Islet of Langerhans (tissue), 1 donor: ENCODE measurements around the gene ATXN7L1.
"Not testable (repeated sequence)": the region's sequence is repeated elsewhere in the genome, so short reads cannot be mapped to it uniquely, and the experiment has no call there.

Experiments
- FAIRE-seq: peaks from one replicate; lab custom pipeline; 2011; peaks lifted over from hg19 to GRCh38; lab: Jason Lieb, UNC

The ATXN7L1 gene

DNA sequence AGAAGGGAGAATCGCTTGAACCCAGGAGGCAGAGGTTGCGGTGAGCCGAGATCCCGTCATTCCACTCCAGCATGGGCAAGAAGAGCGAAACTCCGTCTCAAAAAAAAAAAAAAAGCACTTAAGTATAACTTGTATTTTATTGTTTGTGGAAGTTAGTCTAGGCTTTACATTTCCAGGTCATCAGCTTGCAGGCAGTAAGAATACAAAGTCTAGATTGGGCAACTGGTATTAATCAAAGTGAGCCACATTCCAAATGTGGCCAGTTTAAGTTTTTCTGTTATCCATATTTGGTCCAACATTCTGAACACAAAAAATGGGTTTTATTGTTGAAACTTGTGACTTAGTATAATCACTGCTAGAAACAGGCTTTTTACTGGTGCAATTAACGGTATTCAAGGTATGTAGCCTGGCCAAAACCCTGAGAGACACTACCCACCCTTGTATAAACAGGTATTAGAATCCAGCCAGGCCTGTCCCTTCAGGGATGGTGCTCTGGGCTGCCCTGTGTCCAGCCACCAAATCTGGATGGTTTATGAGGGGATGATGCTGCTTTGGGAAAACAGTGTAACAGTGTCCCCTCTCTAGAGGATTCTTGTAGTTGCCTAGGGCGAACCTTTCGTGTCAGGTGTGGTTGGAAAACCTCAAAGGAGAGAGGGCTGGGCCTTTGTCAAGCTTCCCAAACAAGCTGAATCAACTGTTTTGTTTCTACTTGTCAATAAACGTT, 173.0 kb downstream of the ATXN7L1 start:
- FAIRE-seq: no peak

GRCh38 chr7:105699568-105700236, 176.7 kb downstream of the ATXN7L1 start:
- FAIRE-seq: no peak

GRCh38 chr7:105698531-105698930, 177.9 kb downstream of the ATXN7L1 start:
- FAIRE-seq: no peak

DNA sequence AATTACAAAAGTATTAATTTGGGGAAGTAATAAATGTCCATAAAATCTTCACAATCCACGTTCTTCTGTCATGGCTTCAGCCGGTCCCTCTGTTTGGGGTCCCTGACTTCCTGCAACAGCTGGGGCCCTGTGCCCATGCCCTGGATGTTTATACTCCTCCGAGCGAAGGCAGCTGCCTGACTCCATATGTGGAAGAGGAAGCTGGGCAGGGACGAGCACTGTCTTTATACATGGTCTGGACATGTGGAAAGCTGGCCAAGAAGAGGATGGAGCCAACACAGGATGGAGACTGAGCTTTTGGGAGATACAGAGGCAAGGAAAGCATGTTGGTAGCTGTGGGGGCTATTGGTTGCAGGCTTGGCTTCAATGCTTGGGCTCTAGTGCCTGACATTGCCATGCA, 178.6 kb downstream of the ATXN7L1 start:
- FAIRE-seq: no peak

GRCh38 chr7:105697169-105697568, 179.2 kb downstream of the ATXN7L1 start:
- not testable (repeated sequence) for FAIRE-seq

DNA sequence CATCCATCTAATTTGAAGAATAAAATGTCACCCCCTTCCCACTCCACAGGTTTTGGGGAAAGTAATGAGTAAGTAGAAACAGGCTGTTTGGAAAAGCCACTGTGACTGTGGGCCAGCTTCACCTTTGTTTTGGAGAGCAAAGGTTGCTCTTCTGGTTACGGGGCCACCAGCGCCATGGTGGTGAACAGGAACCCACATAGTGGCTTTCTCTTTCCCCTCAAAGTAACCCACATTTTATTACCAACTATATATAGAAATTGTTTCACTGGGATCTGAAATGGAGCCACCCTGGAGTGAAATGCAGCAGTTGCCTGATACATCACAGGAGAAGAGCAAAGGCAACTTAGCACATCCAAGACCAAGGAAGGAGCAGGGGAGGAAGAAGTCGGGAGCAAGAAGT, 182.8 kb downstream of the ATXN7L1 start:
- no peak for FAIRE-seq

DNA sequence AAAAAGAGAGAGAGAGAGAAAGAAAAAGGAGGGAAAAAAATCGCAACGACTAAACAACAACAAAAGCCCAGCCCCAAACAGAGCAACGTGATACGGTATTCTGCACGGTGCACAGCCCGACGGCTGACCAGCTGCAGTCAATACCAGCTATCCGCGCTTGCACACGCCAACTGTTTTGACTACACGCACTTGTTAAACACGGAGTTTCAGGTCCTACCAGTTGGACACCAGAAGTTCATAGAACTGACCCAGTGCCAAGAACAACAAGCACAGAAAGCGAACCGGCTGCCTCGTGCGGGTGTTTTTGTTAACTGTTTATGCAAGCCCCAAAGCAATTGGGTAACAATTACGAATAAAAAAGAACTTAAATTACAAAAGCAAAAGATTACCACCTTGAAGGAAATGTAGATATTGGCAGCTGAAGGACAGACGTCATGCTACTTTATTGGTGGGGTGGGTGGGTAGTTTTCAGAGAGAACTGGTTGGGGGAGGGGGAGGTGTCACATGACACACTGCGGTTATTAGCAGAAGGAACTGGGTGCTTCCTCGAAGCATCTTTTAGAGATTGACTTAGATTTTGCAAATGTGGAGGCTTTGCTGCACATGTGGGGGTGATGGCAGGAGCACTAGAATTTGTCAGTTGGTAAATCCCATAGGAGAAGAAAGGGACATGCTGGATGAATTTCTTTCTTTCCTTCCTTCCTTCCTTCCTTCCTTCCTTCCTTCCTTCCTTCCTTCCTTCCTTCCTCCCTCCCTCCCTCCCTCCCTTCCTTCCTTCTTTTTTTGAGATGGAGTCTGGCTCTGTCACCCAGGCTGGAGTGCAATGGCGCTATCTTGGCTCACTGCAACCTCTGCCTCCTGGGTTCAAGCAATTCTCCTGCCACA, 184.5 kb downstream of the ATXN7L1 start:
- FAIRE-seq: no peak

DNA sequence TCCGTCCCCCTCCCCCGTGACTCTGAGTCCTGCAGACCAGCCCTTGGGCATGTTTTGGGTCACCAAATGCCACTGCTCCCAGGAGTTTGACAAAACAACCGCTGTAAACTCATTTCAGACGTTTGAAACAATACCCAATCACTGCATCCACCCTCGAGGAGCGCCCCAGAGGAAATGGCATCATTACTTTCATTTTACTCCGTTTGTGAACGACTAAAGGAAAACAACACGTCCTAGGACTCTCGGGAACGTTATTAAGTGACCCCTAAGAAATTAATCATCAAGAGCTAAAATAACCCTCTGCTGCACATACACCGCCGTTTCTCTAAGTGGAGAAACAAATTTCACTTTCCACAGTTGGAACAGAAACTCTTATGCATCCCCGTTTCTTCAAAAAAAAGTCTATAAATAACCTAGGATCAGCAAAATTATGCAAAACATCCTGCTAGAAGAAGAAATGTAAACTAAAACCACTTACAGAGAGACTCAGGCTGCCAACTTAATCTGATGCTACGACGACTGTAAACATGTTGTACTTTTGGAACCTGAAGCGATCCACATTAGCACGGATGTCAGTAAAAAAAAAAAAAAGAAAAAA, 185.2 kb downstream of the ATXN7L1 start:
- FAIRE-seq: no peak

DNA sequence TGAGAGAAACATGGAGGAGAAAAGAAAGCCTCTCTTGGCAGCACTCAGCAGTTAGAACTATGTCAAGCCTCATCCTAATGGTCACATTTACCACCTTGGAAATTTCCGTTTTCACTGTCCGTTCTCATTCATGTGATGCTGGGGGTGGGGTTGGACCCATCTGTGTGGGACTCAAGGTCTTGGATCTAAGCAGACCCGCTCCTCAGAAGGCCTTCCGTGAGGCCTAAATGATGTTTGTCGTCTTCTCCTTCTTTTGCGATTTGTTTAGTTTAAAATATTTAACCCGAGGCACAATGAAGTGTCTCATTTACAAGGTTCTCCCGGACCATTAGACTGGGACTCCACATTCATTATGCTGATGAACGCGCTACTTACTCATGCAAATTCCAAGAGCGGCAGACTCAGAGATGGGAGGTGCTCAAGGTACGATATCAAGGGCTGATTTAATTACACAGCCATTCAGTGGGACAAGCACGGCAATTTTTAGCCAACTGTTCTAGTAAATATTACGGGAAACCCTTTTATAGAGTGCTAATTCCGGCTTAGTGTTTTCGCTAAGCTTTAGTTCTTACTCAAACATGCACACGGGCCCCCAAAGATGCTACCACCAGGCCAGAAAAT, 186.0 kb downstream of the ATXN7L1 start:
- no peak for FAIRE-seq

GRCh38 chr7:105689067-105689819, 187.2 kb downstream of the ATXN7L1 start:
- no peak for FAIRE-seq

- FAIRE-seq: no peak
These were observed 187.8 kb downstream of the ATXN7L1 start for GRCh38 chr7:105688617-105689016.

DNA sequence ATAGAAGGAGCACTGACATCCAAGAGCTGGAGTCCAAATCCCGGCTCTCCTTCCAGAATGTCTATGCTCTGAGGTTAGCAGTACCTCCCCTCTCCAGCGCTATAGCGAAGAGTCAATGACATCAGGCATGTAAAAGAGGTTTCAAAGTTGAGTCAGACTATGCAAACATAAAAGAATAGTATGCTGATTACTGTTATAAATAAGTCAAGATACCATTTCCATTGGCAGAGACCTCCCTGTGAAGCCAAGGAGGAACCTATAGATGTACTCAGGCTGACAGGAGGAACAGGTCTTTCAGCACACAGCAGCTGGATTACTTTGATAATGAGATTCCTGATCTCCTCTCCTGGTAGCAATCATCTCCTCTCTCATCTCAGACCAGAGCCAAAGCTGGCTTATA, 191.2 kb downstream of the ATXN7L1 start:
- FAIRE-seq: no peak

DNA sequence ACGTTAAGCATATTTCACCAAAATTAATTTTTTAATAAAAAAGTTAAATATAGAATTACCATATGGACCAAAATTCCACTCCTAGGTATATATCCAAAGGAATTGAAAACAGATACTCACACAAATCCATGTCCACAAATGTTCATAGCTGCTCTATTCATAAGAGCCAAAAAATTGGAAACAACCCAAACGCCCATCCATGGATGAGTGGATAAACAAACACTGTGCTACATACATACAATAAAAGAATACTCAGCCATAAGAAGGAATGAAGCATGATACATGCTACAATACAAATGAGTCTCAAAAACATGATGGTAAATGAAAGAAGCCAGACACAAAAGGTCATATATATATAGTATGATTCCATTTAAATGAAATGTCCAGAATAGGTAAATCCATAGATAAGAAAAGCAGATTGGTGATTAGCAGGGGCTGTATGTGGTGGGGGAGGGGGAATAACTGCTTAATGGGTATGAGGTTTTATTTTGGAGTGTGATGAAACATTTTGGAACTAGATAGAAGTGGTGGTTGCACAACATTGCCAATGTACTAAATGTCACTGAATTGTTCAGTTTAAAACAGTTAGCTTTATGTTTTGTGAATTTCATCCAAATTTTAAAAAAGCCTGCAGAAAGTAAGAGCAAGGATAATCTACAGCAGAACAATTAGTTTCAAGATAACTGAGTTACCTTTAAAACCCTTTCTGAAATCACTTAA, 193.9 kb downstream of the ATXN7L1 start:
- FAIRE-seq: no peak

- FAIRE-seq: no peak
These were observed 195.8 kb downstream of the ATXN7L1 start for GRCh38 chr7:105680505-105681187.

GRCh38 chr7:105678811-105679495, 197.4 kb downstream of the ATXN7L1 start:
- no peak for FAIRE-seq

DNA sequence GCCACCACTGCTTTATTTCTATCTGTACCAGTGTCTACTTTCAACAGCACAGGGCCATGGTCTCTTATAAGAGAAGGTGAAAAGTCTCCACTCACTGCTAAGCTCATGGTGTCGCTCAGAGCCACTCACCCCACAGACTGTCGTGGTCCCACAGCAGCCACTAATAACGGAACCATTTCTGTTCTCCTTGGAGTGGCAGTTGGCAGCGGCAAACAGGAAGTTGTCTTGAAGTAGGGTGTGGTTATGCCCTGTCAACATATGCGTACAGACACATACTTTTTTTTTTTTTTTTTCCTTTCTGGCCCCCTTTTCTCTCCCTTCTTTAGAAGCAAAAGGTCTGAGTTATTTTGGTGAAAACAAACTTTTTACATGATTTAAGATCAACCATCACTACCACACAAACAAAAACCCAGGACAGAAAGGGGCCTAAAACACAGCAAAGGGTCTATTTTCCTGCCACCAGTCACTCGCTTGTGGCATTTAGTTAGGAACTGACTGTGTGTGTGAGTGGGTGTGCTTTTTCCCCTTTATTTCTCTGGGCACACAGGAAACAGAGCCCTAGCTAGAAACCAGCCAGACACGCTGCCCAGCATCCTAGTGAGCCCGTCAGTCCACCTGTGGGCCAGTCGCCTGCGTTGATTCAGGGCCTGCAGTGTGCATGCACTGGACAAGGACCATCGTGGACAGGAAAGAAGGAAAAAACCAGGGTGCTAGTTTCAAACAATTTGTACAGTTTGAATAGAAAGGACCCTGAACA, 198.4 kb downstream of the ATXN7L1 start:
- FAIRE-seq: no peak

DNA sequence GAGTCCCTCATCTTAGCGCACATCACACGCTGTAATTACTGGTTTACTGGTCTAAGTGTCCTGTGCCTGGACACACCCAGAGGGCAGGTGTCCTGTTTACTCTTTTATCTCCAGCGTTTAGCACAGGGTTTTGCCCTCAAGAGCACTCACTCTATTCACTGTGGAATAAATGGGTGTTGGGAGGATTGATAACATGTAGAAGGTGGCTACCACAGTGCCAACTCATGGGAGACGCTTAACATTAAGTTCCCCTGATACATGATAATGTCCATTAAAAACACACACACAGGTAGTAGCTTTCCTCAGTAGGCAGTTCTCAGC, 199.0 kb downstream of the ATXN7L1 start:
- FAIRE-seq: no peak

DNA sequence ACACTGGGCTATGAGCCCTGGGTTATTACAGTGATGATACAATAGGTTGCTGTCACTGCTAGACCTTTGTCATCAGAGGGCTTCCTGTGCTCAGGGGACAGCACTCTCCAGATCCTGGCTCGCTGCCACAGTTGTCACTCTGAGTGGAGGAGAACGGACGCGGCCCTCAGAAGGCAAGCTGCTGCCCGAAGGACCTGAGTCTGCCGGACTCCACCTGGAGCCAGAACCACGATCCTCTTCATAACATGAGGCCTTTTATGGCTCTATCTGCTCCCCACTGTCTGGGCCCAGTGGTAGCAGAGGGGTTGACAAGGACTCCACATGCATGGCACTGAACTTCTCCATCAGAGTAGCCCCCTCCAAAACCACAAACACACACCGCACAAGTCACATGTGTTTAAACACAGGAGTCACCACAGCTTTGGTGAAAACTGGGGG, 200.4 kb downstream of the ATXN7L1 start:
- no peak for FAIRE-seq
